EL (cell line): ENCODE data around the gene ANKS1A.

Experiments used
- DNase-seq: peaks from one replicate; pipeline ENCODE4 v3.0.0-alpha.2; 2016

ANKS1A gene

GRCh38 chr6:35044761-35045421, 155.8 kb downstream of the ANKS1A start:
- peak; percentile 13 for DNase-seq

GRCh38 chr6:35046103-35046502, 157.0 kb downstream of the ANKS1A start:
- DNase-seq, result no peak

GRCh38 chr6:35046862-35047261, 157.8 kb downstream of the ANKS1A start:
- DNase-seq, result no peak

GRCh38 chr6:35047265-35048011, 158.4 kb downstream of the ANKS1A start:
- DNase-seq, result no peak

GRCh38 chr6:35048031-35048613, 159.1 kb downstream of the ANKS1A start:
- DNase-seq, result no peak

- DNase-seq, result peak; percentile 24
These were observed 159.6 kb downstream of the ANKS1A start for GRCh38 chr6:35048631-35049083.

GRCh38 chr6:35049156-35049735, 160.2 kb downstream of the ANKS1A start:
- DNase-seq, result no peak

GRCh38 chr6:35049900-35050756, 161.1 kb downstream of the ANKS1A start:
- DNase-seq, result peak; percentile 55

GRCh38 chr6:35050757-35051330, 161.8 kb downstream of the ANKS1A start:
- no peak for DNase-seq

- DNase-seq, result no peak
These were observed 162.3 kb downstream of the ANKS1A start for GRCh38 chr6:35051396-35051795.

GRCh38 chr6:35051997-35052583, 163.0 kb downstream of the ANKS1A start:
- DNase-seq, result no peak

GRCh38 chr6:35052694-35053565, 163.9 kb downstream of the ANKS1A start:
- no peak for DNase-seq

- no peak for DNase-seq
These were observed 164.6 kb downstream of the ANKS1A start for GRCh38 chr6:35053701-35054100.

GRCh38 chr6:35054106-35054742, 165.2 kb downstream of the ANKS1A start:
- DNase-seq, result no peak

GRCh38 chr6:35054743-35055130, 165.7 kb downstream of the ANKS1A start:
- DNase-seq, result no peak

- DNase-seq, result no peak
These were observed 166.8 kb downstream of the ANKS1A start for GRCh38 chr6:35055891-35056290.

GRCh38 chr6:35056952-35057351, 167.9 kb downstream of the ANKS1A start:
- no peak for DNase-seq

- no peak for DNase-seq
These were observed 168.6 kb downstream of the ANKS1A start for GRCh38 chr6:35057449-35058357.

- no peak for DNase-seq
These were observed 169.3 kb downstream of the ANKS1A start for GRCh38 chr6:35058358-35058675.
